Endothelial cell of umbilical vein (primary cell): Measurements from ENCODE around the gene NAV2. TPM values are rescaled to one million over a fixed set of nuclear protein-coding genes. Genes with fewer than 3 reads are reported as not detected.

Source experiments
- BruUV-seq: library from RNA; stranded (reverse); fragments of 400-500 nt; replicated peaks from 2 replicates; lab custom pipeline; 2021; lab: Mats Ljungman, UMichigan
- CTCF ChIA-PET: fragments of 300-600, 350-600 bp; sonication (Branson Sonifier 250); formaldehyde crosslinking; loops from one replicate; lab custom pipeline; 2021; ENCODE audit warnings: antibody characterized with exemption, inconsistent platforms; lab: Charles Lee
- POLR2A ChIA-PET: fragments of 300-600, 350-600 bp; sonication (Branson Sonifier 250); formaldehyde crosslinking; loops from one replicate; lab custom pipeline; 2021; ENCODE audit warnings: antibody characterized with exemption, inconsistent platforms; lab: Charles Lee
- DNase-seq: peaks from one replicate; pipeline ENCODE4 v3.0.0-alpha.2; 2011; ENCODE audit warnings: low read depth, low spot score
- FAIRE-seq: peaks from 2 replicates; lab custom pipeline; 2011; peaks lifted over from hg19 to GRCh38; lab: Jason Lieb, UNC
- H2AFZ ChIP-seq: 2 replicates; pipeline ENCODE4 v1.6.0; 2012; ENCODE audit warnings: low read depth, low read length, control low read depth, inconsistent platforms
- H3K27ac ChIP-seq: 2 replicates; pipeline ENCODE4 v1.5.1; 2011; ENCODE audit warnings: low read depth, mild to moderate bottlenecking, control low read depth, low read length, moderate library complexity; ENCODE audit not compliant: insufficient read depth
- H3K27me3 ChIP-seq, 2 experiments: 2 replicates each; pipeline versions ENCODE4 v1.6.0 to v1.6.1; 2011; ENCODE audit warnings: low read length in 2 of 2, mixed read lengths in 1 of 2; ENCODE audit not compliant: control insufficient read depth in 2 of 2, insufficient read depth in 2 of 2
- H3K36me3 ChIP-seq, 2 experiments: 2 replicates in 1 of 2; 3 replicates in 1 of 2; pipeline ENCODE4 v1.5.1; 2011; ENCODE audit warnings: low read length in 2 of 2, mild to moderate bottlenecking in 1 of 2, moderate library complexity in 1 of 2; ENCODE audit not compliant: control insufficient read depth in 2 of 2, insufficient read depth in 2 of 2; ENCODE audit errors: extremely low read depth in 1 of 2
- H3K4me1 ChIP-seq: 3 replicates; pipeline ENCODE4 v1.5.1; 2011; ENCODE audit warnings: mild to moderate bottlenecking, low read length; ENCODE audit not compliant: control insufficient read depth, insufficient read depth; ENCODE audit errors: extremely low read depth
- H3K4me2 ChIP-seq: 2 replicates; pipeline ENCODE4 v1.6.1; 2011; ENCODE audit warnings: low read length, control low read depth, mixed read lengths; ENCODE audit not compliant: insufficient read depth
- H3K4me3 ChIP-seq, 3 experiments: fragments of 200-600 bp in 1 of 3; sonication (generic), shearing (Covaris generic) in 1 of 3; replicated peaks in 1 of 3; 2 replicates each; pipeline ENCODE4 v1.5.1; 2011 to 2016; ENCODE audit warnings: control low read depth in 3 of 3, low read length in 3 of 3, mild to moderate bottlenecking in 2 of 3, inconsistent platforms in 1 of 3, low read depth in 1 of 3, moderate library complexity in 1 of 3; ENCODE audit not compliant: insufficient read depth in 1 of 3
- H3K79me2 ChIP-seq: 2 replicates; pipeline ENCODE4 v1.6.0; 2012; ENCODE audit warnings: low read length, inconsistent platforms; ENCODE audit not compliant: control insufficient read depth, insufficient read depth
- H3K9ac ChIP-seq: replicated peaks from 2 replicates; pipeline ENCODE3; 2011; ENCODE audit warnings: low read length, control low read depth; ENCODE audit not compliant: insufficient read depth; ENCODE audit errors: extremely low read depth
- H3K9me1 ChIP-seq: replicated peaks from 3 replicates; pipeline ENCODE4 v1.6.0; 2011; ENCODE audit warnings: mild to moderate bottlenecking, low read length; ENCODE audit not compliant: control insufficient read depth, insufficient read depth; ENCODE audit errors: extremely low read depth
- H3K9me3 ChIP-seq: replicated peaks from 2 replicates; pipeline ENCODE4 v1.5.1; 2012; ENCODE audit warnings: low read length, inconsistent platforms; ENCODE audit not compliant: control insufficient read depth, insufficient read depth
- H4K20me1 ChIP-seq: replicated peaks from 2 replicates; pipeline ENCODE3; 2011; ENCODE audit warnings: mild to moderate bottlenecking, low read length; ENCODE audit not compliant: control insufficient read depth, insufficient read depth; ENCODE audit errors: extremely low read depth
- CTCF ChIP-seq, 2 donors: IDR thresholded peaks; 1 replicate in 1 of 2; 2 replicates in 1 of 2; pipeline ENCODE4 v1.5.1; 2011; ENCODE audit warnings: low read length in 2 of 2, mild to moderate bottlenecking in 2 of 2, moderate library complexity in 2 of 2, control low read depth in 1 of 2, inconsistent platforms in 1 of 2, low read depth in 1 of 2; ENCODE audit not compliant: insufficient read depth in 1 of 2; ENCODE audit errors: extremely low read depth in 1 of 2
- EZH2 ChIP-seq: IDR thresholded peaks from 2 replicates; pipeline ENCODE4 v1.6.1; 2012; ENCODE audit warnings: borderline replicate concordance, low read depth, mild to moderate bottlenecking, moderate library complexity, low read length, inconsistent platforms; ENCODE audit not compliant: severe bottlenecking
- FOS ChIP-seq: IDR thresholded peaks from 2 replicates; pipeline ENCODE4 v1.6.1; 2011; ENCODE audit warnings: mild to moderate bottlenecking, low read length, moderate library complexity, borderline replicate concordance; ENCODE audit not compliant: insufficient read depth
- GATA2 ChIP-seq: IDR thresholded peaks from 2 replicates; pipeline ENCODE4 v1.7.0; 2011; ENCODE audit warnings: low read depth, mild to moderate bottlenecking, moderate library complexity, mixed read lengths, low read length; ENCODE audit not compliant: insufficient read length, insufficient read depth
- JUN ChIP-seq: IDR thresholded peaks from 2 replicates; pipeline ENCODE4 v1.6.1; 2011; ENCODE audit warnings: borderline replicate concordance, low read depth; ENCODE audit not compliant: insufficient read length, insufficient read depth
- MAX ChIP-seq: IDR thresholded peaks from 2 replicates; pipeline ENCODE4 v1.6.1; 2011; ENCODE audit not compliant: insufficient read depth, insufficient read length
- MYC ChIP-seq: IDR thresholded peaks from one replicate; pipeline ENCODE4 v1.6.1; 2011; ENCODE audit warnings: mild to moderate bottlenecking, low read depth, low read length
- POLR2A ChIP-seq: IDR thresholded peaks from 2 replicates; pipeline ENCODE4 v1.6.1; 2012; ENCODE audit warnings: low read depth, mild to moderate bottlenecking, control low read depth, low read length
- POLR2AphosphoS5 ChIP-seq: IDR thresholded peaks from 2 replicates; pipeline ENCODE4 v1.6.1; 2012; ENCODE audit warnings: low read depth, mild to moderate bottlenecking, control low read depth, low read length, moderate library complexity; ENCODE audit not compliant: insufficient read depth
- dilution Hi-C: fragments of 300-500 bp; cut with MboI; formaldehyde crosslinking; loops from one replicate; pipeline ENCODE4 v1.15.0; 2019; ENCODE audit warnings: low sequenced_read_pairs; ENCODE audit not compliant: extremely low pct_ligation_motif_present
- intact Hi-C: fragments of 100-400 bp; cut with micrococcal nuclease; formaldehyde crosslinking; loops from one replicate; pipeline ENCODE4 v1.10.0; 2022
- polyA plus RNA-seq, 4 experiments: library from polyadenylated mRNA; depleted of rRNA in 3 of 4; stranded (reverse) in 3 of 4; unstranded in 1 of 4; fragments of >200 nt; gene quantifications; 2 replicates each; pipeline versions ENCODE4 v1.2.1 to v1.2.3, GENCODE V29; 2011 to 2012; ENCODE audit warnings: missing spikeins in 1 of 4
- total RNA-seq: library from RNA; stranded (reverse); gene quantifications from 2 replicates; pipeline ENCODE4 v1.2.3, GENCODE V29; 2021

Gene NAV2
- total and polyA plus RNA-seq, 2 donors (not counting 3 experiments of a cell fraction or from before 2014, with no cell fraction given): 10.9 to 68.0 TPM

GRCh38 chr11:20119315-20119714 is 406.7 kb downstream of the NAV2 start:
- no peak overlapping the region for H3K27ac ChIP-seq
- TF ChIP-seq POLR2A (no peak), MAX (no peak), MYC (no peak), GATA2 (no peak), CTCF (IDR thresholded peaks at IDR 0.05; ENCODE audit: extremely low read depth in 1 of 2, insufficient read depth in 1 of 2, low read depth in 1 of 2, low read length in 2 of 2) (no peak), JUN (no peak), POLR2AphosphoS5 (no peak), FOS (no peak), EZH2 (no peak)
- no peaks in the 10 kb centered on the region for H3K27me3 ChIP-seq
- H3K9me1 ChIP-seq: no peaks in the 10 kb centered on the region
- H3K79me2 ChIP-seq: no peaks in the 10 kb centered on the region
- FAIRE-seq: no peak
- no peak overlapping the region for H2AFZ ChIP-seq
- intact Hi-C loops: no loop called here
- dilution Hi-C loops: no loop called here
- peaks cover 3 to 13% of the 10 kb centered on the region in 2 experiments for H3K36me3 ChIP-seq
- H3K4me2 ChIP-seq: no peak overlapping the region
- H3K9ac ChIP-seq: no peak overlapping the region
- no peaks in the 10 kb centered on the region for H3K9me3 ChIP-seq
- POLR2A ChIA-PET: no interaction called here
- no peaks in the 10 kb centered on the region for H3K4me1 ChIP-seq
- BruUV-seq: no TSS peak
- no peak for DNase-seq
- CTCF ChIA-PET: interaction anchor here (8.2 kb wide), 1 partner anchor 9 kb away, joined by 68 read pairs; no protein-coding TSS in a partner anchor
- no peak overlapping the region for H3K4me3 ChIP-seq
- H4K20me1 ChIP-seq: no peaks in the 10 kb centered on the region
